ENCODE data around the gene IL23A. TPM values are rescaled to one million over a fixed set of nuclear protein-coding genes. Genes with fewer than 3 reads are reported as not detected.

The IL23A gene
- total and polyA plus RNA-seq, 2 of the 13 experiments (the other 11 are each of a cell fraction or from before 2014, with no cell fraction given), result 0.33 to 0.35 TPM

GRCh38 chr12:56299853-56300643 is 38.6 kb upstream of the IL23A start, which contains the start of gene CS (continued):
- TF ChIP-seq PHF5A (CRISPR knock-in tag; IDR thresholded peaks at IDR 0.05; ENCODE audit: low read depth, unreplicated experiment) (no peak), CHD4 (IDR thresholded peaks at IDR 0.05; ENCODE audit: borderline replicate concordance, low read length) (no peak), TSC22D2 (CRISPR knock-in tag; IDR thresholded peaks at IDR 0.05; ENCODE audit: borderline replicate concordance) (no peak), SP5 (CRISPR knock-in tag; IDR thresholded peaks at IDR 0.05; ENCODE audit: borderline replicate concordance, low read depth) (peak; percentile 41; the same call in 1 of the 2 replicates), GTF2F1 (IDR thresholded peaks at IDR 0.05; ENCODE audit: low read length) (no peak), ZNF761 (CRISPR knock-in tag; conservative IDR thresholded peaks at IDR 0.05) (no peak), SMAD3 (CRISPR knock-in tag; IDR thresholded peaks at IDR 0.05) (no peak), ZNF7 (CRISPR knock-in tag; IDR thresholded peaks at IDR 0.05) (no peak), RCOR2 (CRISPR knock-in tag; IDR thresholded peaks at IDR 0.05) (no peak), FOSL2 (CRISPR knock-in tag; IDR thresholded peaks at IDR 0.05) (peak; percentile 18; the same call in 1 of the 2 replicates), GPBP1L1 (CRISPR knock-in tag; IDR thresholded peaks at IDR 0.05) (no peak), ISL2 (CRISPR knock-in tag; IDR thresholded peaks at IDR 0.05) (no peak), BATF2 (CRISPR knock-in tag; IDR thresholded peaks at IDR 0.05) (no peak), ZKSCAN5 (CRISPR knock-in tag; IDR thresholded peaks at IDR 0.05) (no peak), KAT7 (CRISPR knock-in tag; IDR thresholded peaks at IDR 0.05; ENCODE audit: borderline replicate concordance) (peak; percentile 81; the same call in 1 of the 2 replicates), RNF219 (CRISPR knock-in tag; IDR thresholded peaks at IDR 0.05) (no peak), RXRA (CRISPR knock-in tag; IDR thresholded peaks at IDR 0.05) (peak; percentile 53; the same call in 1 of the 2 replicates), ZNF724P (CRISPR knock-in tag; IDR thresholded peaks at IDR 0.05; ENCODE audit: borderline replicate concordance) (no peak), ZNF512B (CRISPR knock-in tag; IDR thresholded peaks at IDR 0.05; ENCODE audit: borderline replicate concordance) (no peak), ZNF737 (CRISPR knock-in tag; IDR thresholded peaks at IDR 0.05; ENCODE audit: borderline replicate concordance) (peak; percentile 38; the same call in 1 of the 2 replicates), RFX3 (CRISPR knock-in tag; IDR thresholded peaks at IDR 0.05) (no peak), ZNF782 (CRISPR knock-in tag; IDR thresholded peaks at IDR 0.05; ENCODE audit: borderline replicate concordance) (peak; percentile 90; the same call in 1 of the 2 replicates), FOXC1 (CRISPR knock-in tag; IDR thresholded peaks at IDR 0.05; ENCODE audit: borderline replicate concordance) (peak; percentile 53; the same call in 1 of the 2 replicates), YEATS4 (CRISPR knock-in tag; IDR thresholded peaks at IDR 0.05; ENCODE audit: borderline replicate concordance) (no peak)

All from HepG2 (cell line).